Measurements from ENCODE around the gene GPR135.

GRCh38 chr14:59481871-59482540 lies 16.8 kb upstream of the GPR135 start:
- TF ChIP-seq EZH2phosphoT487 (IDR thresholded peaks at IDR 0.05; ENCODE audit: borderline replicate concordance, low read depth): no peak
- TF ChIP-seq FOSL2 (IDR thresholded peaks at IDR 0.05; ENCODE audit: borderline replicate concordance, low read depth): no peak
- no peak for TF ChIP-seq NRF1 (IDR thresholded peaks at IDR 0.05; ENCODE audit: low read depth, low read length)
- TF ChIP-seq, protein P1, sequence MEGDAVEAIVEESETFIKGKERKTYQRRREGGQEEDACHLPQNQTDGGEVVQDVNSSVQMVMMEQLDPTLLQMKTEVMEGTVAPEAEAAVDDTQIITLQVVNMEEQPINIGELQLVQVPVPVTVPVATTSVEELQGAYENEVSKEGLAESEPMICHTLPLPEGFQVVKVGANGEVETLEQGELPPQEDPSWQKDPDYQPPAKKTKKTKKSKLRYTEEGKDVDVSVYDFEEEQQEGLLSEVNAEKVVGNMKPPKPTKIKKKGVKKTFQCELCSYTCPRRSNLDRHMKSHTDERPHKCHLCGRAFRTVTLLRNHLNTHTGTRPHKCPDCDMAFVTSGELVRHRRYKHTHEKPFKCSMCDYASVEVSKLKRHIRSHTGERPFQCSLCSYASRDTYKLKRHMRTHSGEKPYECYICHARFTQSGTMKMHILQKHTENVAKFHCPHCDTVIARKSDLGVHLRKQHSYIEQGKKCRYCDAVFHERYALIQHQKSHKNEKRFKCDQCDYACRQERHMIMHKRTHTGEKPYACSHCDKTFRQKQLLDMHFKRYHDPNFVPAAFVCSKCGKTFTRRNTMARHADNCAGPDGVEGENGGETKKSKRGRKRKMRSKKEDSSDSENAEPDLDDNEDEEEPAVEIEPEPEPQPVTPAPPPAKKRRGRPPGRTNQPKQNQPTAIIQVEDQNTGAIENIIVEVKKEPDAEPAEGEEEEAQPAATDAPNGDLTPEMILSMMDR (IDR thresholded peaks at IDR 0.05): no peak
- no peak for TF ChIP-seq POLR2AphosphoS5 (IDR thresholded peaks at IDR 0.05; ENCODE audit: low read depth, low read length)
- TF ChIP-seq SIN3A (IDR thresholded peaks at IDR 0.05; ENCODE audit: borderline replicate concordance, low read depth, low read length): no peak
- TF ChIP-seq SMC3 (IDR thresholded peaks at IDR 0.05; ENCODE audit: low read depth, low read length): no peak

Data from SK-N-SH (cell line).